Cardiac muscle cell (in vitro differentiated cells and primary cell): ENCODE data around the gene SETD1A. TPM values are rescaled to one million over a fixed set of nuclear protein-coding genes. Genes with fewer than 3 reads are reported as not detected.

Source experiments
- DNase-seq, 2 donors: peaks; one replicate each; pipeline versions ENCODE4 v3.0.0 to v3.0.0-alpha.2; 2010 to 2017; ENCODE audit warnings: low read depth in 1 of 2, low spot score in 1 of 2
- H3K27ac ChIP-seq: fragments of 200-600 bp; sonication (generic); 2 replicates; pipeline ENCODE4 v1.5.1; 2016
- H3K27me3 ChIP-seq: fragments of 200-600 bp; sonication (generic); 2 replicates; pipeline ENCODE4 v1.6.0; 2016; ENCODE audit warnings: control low read depth
- H3K36me3 ChIP-seq: fragments of 200-600 bp; sonication (generic); 2 replicates; pipeline ENCODE4 v1.5.1; 2016; ENCODE audit warnings: control low read depth
- H3K4me1 ChIP-seq: fragments of 200-600 bp; sonication (generic); 2 replicates; pipeline ENCODE4 v1.8.1; 2017; ENCODE audit warnings: low read depth, mild to moderate bottlenecking, mixed run types
- H3K4me3 ChIP-seq: fragments of 200-600 bp; sonication (generic); 2 replicates; pipeline ENCODE4 v1.5.1; 2016; ENCODE audit warnings: mild to moderate bottlenecking
- H3K9me3 ChIP-seq: fragments of 200-600 bp; sonication (generic); 2 replicates; pipeline ENCODE4 v1.5.1; 2017; ENCODE audit warnings: low read depth, mild to moderate bottlenecking, control low read depth
- CTCF ChIP-seq: IDR thresholded peaks from 2 replicates; pipeline ENCODE4 v1.5.1; 2012; ENCODE audit warnings: low read depth, mild to moderate bottlenecking, low read length
- polyA plus RNA-seq: library from polyadenylated mRNA; unstranded; fragments of >200 nt; fragmentation: Nextera tagmentation; extraction: Ambion mirVana; gene quantifications from 2 replicates; pipeline ENCODE4 v1.2.1, GENCODE V29; 2016
- total RNA-seq: library from RNA; depleted of rRNA; stranded (reverse); fragments of >200 nt; gene quantifications from 2 replicates; pipeline ENCODE4 v1.2.3, GENCODE V29; 2016

Gene SETD1A
- total and polyA plus RNA-seq, 2 experiments from 2014 or later = 1.9 to 10.4 TPM

GRCh38 chr16:31005350-31006085 is 48.0 kb downstream of the SETD1A start:
- Histone ChIP-seq H3K27me3 (no peaks in the 10 kb centered on the region), H3K27ac (no peak overlapping the region), H3K36me3 (no peaks in the 10 kb centered on the region), H3K9me3 (no peaks in the 10 kb centered on the region), H3K4me3 (no peak overlapping the region), H3K4me1 (peaks cover 6% of the 10 kb centered on the region)
- TF ChIP-seq CTCF = no peak
- no peak for DNase-seq

- DNase-seq = no peak
- no peaks in the 10 kb centered on the region for H3K9me3 ChIP-seq
- no peak overlapping the region for H3K27ac ChIP-seq
- no peaks in the 10 kb centered on the region for H3K27me3 ChIP-seq
- H3K36me3 ChIP-seq = no peaks in the 10 kb centered on the region
- no peak overlapping the region for H3K4me3 ChIP-seq
- H3K4me1 ChIP-seq = peaks cover 6% of the 10 kb centered on the region
- TF ChIP-seq CTCF = no peak
Measured at GRCh38 chr16:31006086-31006385, 48.5 kb downstream of the SETD1A start.

DNA sequence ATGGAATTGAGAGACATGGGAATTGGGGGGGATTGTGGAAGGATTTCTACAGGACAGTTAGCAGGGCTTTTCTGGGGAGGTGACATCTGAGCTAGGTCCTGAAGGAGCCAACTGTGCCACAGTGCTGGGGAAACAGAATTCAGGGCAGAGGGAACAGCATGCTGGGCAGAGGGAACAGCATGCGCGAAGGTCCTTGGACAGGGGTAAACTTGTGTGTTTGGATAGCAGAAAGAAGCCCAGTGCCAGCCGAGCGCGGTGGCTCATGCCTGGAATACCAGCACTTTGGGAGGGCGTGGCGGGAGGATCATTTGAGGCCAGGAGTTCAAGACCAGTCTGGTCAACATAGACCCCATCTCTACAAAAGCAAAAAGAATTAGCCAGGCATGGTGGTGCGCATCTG is 49.0 kb downstream of the SETD1A start:
- Histone ChIP-seq H3K27ac (no peak overlapping the region), H3K27me3 (no peaks in the 10 kb centered on the region), H3K4me3 (no peak overlapping the region), H3K9me3 (no peaks in the 10 kb centered on the region), H3K4me1 (peaks cover 6% of the 10 kb centered on the region), H3K36me3 (no peaks in the 10 kb centered on the region)
- no peak for TF ChIP-seq CTCF
- no peak for DNase-seq

GRCh38 chr16:31007684-31008083 is 50.1 kb downstream of the SETD1A start:
- no peak overlapping the region for H3K4me3 ChIP-seq
- no peaks in the 10 kb centered on the region for H3K9me3 ChIP-seq
- TF ChIP-seq CTCF = no peak
- DNase-seq = no peak
- peaks cover 9% of the 10 kb centered on the region for H3K27me3 ChIP-seq
- H3K27ac ChIP-seq = no peak overlapping the region
- no peaks in the 10 kb centered on the region for H3K36me3 ChIP-seq
- no peaks in the 10 kb centered on the region for H3K4me1 ChIP-seq

DNA sequence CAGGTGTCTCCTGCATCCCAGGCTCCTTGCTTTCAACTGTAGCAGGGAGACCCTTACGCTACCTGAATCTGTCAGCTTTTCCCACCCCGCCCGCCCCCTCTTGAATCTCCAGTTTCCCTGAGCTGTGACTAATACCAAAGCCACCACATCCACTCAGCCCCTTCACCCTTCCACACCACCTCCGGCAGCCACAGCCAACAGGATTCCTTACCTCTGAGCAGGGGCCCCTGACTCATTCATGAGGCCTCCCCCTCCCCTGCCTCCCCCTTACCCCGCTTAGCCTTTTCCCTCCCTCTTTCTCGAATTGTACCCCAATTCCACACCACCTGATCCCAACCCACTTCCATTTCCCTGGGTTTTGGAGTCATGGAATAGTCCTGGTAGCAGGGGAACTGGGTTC is 50.6 kb downstream of the SETD1A start:
- H3K9me3 ChIP-seq = no peaks in the 10 kb centered on the region
- no peak for DNase-seq
- no peaks in the 10 kb centered on the region for H3K36me3 ChIP-seq
- no peak overlapping the region for H3K4me3 ChIP-seq
- H3K27ac ChIP-seq = no peak overlapping the region
- peaks cover 11% of the 10 kb centered on the region for H3K27me3 ChIP-seq
- no peaks in the 10 kb centered on the region for H3K4me1 ChIP-seq
- no peak for TF ChIP-seq CTCF
